HCEC 1CT (cell line): ENCODE data around the gene PLET1.
A peak's percentile ranks its signal among the peaks of the same experiment; 100 is the strongest.

Source experiments
- DNase-seq: peaks from one replicate; pipeline ENCODE4 v3.0.0-alpha.2; 2017

PLET1 gene

GRCh38 chr11:112280268-112281126, 19.8 kb upstream of the PLET1 start:
- peak; percentile 80 for DNase-seq

GRCh38 chr11:112279901-112280267, 19.2 kb upstream of the PLET1 start:
- DNase-seq: peak; percentile 46

- no peak for DNase-seq
Measured at GRCh38 chr11:112278803-112279202, 18.1 kb upstream of the PLET1 start.

- no peak for DNase-seq
Measured at GRCh38 chr11:112277941-112278340, 17.3 kb upstream of the PLET1 start.

GRCh38 chr11:112277029-112277428, 16.4 kb upstream of the PLET1 start:
- DNase-seq: no peak

GRCh38 chr11:112274007-112274783, 13.5 kb upstream of the PLET1 start:
- DNase-seq: no peak

GRCh38 chr11:112273066-112273465, 12.4 kb upstream of the PLET1 start:
- DNase-seq: no peak

- no peak for DNase-seq
Measured at GRCh38 chr11:112271242-112271641, 10.6 kb upstream of the PLET1 start.

GRCh38 chr11:112270551-112271180, 10.0 kb upstream of the PLET1 start:
- DNase-seq: no peak

- DNase-seq: no peak
Measured at GRCh38 chr11:112269139-112269538, 8.5 kb upstream of the PLET1 start.

GRCh38 chr11:112268406-112268805, 7.7 kb upstream of the PLET1 start:
- DNase-seq: no peak

GRCh38 chr11:112267188-112267591, 6.5 kb upstream of the PLET1 start:
- no peak for DNase-seq

- no peak for DNase-seq
Measured at GRCh38 chr11:112266410-112266778, 5.7 kb upstream of the PLET1 start.

- DNase-seq: no peak
Measured at GRCh38 chr11:112265659-112266409, 5.2 kb upstream of the PLET1 start.

GRCh38 chr11:112255067-112255720, 5.5 kb downstream of the PLET1 start:
- peak; percentile 39 for DNase-seq

- no peak for DNase-seq
Measured at GRCh38 chr11:112253605-112254242, 6.9 kb downstream of the PLET1 start.

GRCh38 chr11:112249871-112250610, 10.6 kb downstream of the PLET1 start:
- no peak for DNase-seq

GRCh38 chr11:112248201-112248600, 12.5 kb downstream of the PLET1 start:
- no peak for DNase-seq

GRCh38 chr11:112247201-112247600, 13.5 kb downstream of the PLET1 start:
- no peak for DNase-seq

- peak; percentile 62 for DNase-seq
Measured at GRCh38 chr11:112241486-112241885, 19.2 kb downstream of the PLET1 start.

- DNase-seq: no peak
Measured at GRCh38 chr11:112238041-112238440, 22.6 kb downstream of the PLET1 start.
